Measurements from ENCODE around the gene QDPR.
A peak's percentile ranks its signal among the peaks of the same experiment; 100 is the strongest.

The QDPR gene

GRCh38 chr4:17510582-17510981, 1.3 kb downstream of the QDPR start:
- H3K9ac ChIP-seq (ENCODE audit: low read depth, low read length): no peak overlapping the region
- peaks cover 12% of the 10 kb centered on the region; the same call in 1 of the 2 replicates for H3K27me3 ChIP-seq (ENCODE audit: insufficient read depth, low read length)
- no peak overlapping the region for H3K27ac ChIP-seq (ENCODE audit: low read depth, low read length)
- H3K36me3 ChIP-seq (ENCODE audit: insufficient read depth, low read length): peaks cover 14% of the 10 kb centered on the region
- peaks cover 10% of the 10 kb centered on the region for H3K4me1 ChIP-seq (ENCODE audit: insufficient read depth, low read length)
- 89% methylated on average over 3 of the region's 3 CpGs for WGBS
- H3K9me3 ChIP-seq (ENCODE audit: insufficient read depth, low read depth, low read length): no peaks in the 10 kb centered on the region
- peak overlapping the region; percentile 67; the same call in 1 of the 2 replicates for H3K4me3 ChIP-seq (ENCODE audit: low read length)

GRCh38 chr4:17504081-17504480, 7.8 kb downstream of the QDPR start:
- no peak overlapping the region for H3K9ac ChIP-seq (ENCODE audit: low read depth, low read length)
- peaks cover 59% of the 10 kb centered on the region for H3K36me3 ChIP-seq (ENCODE audit: insufficient read depth, low read length)
- H3K9me3 ChIP-seq (ENCODE audit: insufficient read depth, low read depth, low read length): no peaks in the 10 kb centered on the region
- no peak overlapping the region for H3K4me3 ChIP-seq (ENCODE audit: low read length)
- 93% methylated on average over 7 of the region's 7 CpGs for WGBS
- no peak overlapping the region for H3K27ac ChIP-seq (ENCODE audit: low read depth, low read length)
- no peaks in the 10 kb centered on the region for H3K4me1 ChIP-seq (ENCODE audit: insufficient read depth, low read length)
- no peaks in the 10 kb centered on the region for H3K27me3 ChIP-seq (ENCODE audit: insufficient read depth, low read length)

GRCh38 chr4:17502756-17503155, 9.1 kb downstream of the QDPR start:
- H3K9me3 ChIP-seq (ENCODE audit: insufficient read depth, low read depth, low read length): no peaks in the 10 kb centered on the region
- H3K4me3 ChIP-seq (ENCODE audit: low read length): no peak overlapping the region
- no peak overlapping the region for H3K9ac ChIP-seq (ENCODE audit: low read depth, low read length)
- H3K27me3 ChIP-seq (ENCODE audit: insufficient read depth, low read length): no peaks in the 10 kb centered on the region
- H3K27ac ChIP-seq (ENCODE audit: low read depth, low read length): no peak overlapping the region
- no peaks in the 10 kb centered on the region for H3K4me1 ChIP-seq (ENCODE audit: insufficient read depth, low read length)
- peaks cover 55% of the 10 kb centered on the region for H3K36me3 ChIP-seq (ENCODE audit: insufficient read depth, low read length)
- WGBS: 94% methylated on average over 3 of the region's 3 CpGs

GRCh38 chr4:17500574-17500973, 11.3 kb downstream of the QDPR start:
- Histone ChIP-seq H3K27ac (ENCODE audit: low read depth, low read length) (no peak overlapping the region), H3K4me1 (ENCODE audit: insufficient read depth, low read length) (no peaks in the 10 kb centered on the region), H3K27me3 (ENCODE audit: insufficient read depth, low read length) (no peaks in the 10 kb centered on the region), H3K4me3 (ENCODE audit: low read length) (no peak overlapping the region), H3K9ac (ENCODE audit: low read depth, low read length) (no peak overlapping the region), H3K9me3 (ENCODE audit: insufficient read depth, low read depth, low read length) (no peaks in the 10 kb centered on the region), H3K36me3 (ENCODE audit: insufficient read depth, low read length) (peaks cover 58% of the 10 kb centered on the region)

- peaks cover 44% of the 10 kb centered on the region for H3K36me3 ChIP-seq (ENCODE audit: insufficient read depth, low read length)
- H3K27me3 ChIP-seq (ENCODE audit: insufficient read depth, low read length): no peaks in the 10 kb centered on the region
- peaks cover 11% of the 10 kb centered on the region for H3K4me1 ChIP-seq (ENCODE audit: insufficient read depth, low read length)
- H3K4me3 ChIP-seq (ENCODE audit: low read length): no peak overlapping the region
- H3K9me3 ChIP-seq (ENCODE audit: insufficient read depth, low read depth, low read length): no peaks in the 10 kb centered on the region
- H3K9ac ChIP-seq (ENCODE audit: low read depth, low read length): no peak overlapping the region
- no peak overlapping the region for H3K27ac ChIP-seq (ENCODE audit: low read depth, low read length)
- WGBS: 97% methylated on average over 6 of the region's 7 CpGs
These were observed 13.9 kb downstream of the QDPR start for GRCh38 chr4:17497890-17498523.

DNA sequence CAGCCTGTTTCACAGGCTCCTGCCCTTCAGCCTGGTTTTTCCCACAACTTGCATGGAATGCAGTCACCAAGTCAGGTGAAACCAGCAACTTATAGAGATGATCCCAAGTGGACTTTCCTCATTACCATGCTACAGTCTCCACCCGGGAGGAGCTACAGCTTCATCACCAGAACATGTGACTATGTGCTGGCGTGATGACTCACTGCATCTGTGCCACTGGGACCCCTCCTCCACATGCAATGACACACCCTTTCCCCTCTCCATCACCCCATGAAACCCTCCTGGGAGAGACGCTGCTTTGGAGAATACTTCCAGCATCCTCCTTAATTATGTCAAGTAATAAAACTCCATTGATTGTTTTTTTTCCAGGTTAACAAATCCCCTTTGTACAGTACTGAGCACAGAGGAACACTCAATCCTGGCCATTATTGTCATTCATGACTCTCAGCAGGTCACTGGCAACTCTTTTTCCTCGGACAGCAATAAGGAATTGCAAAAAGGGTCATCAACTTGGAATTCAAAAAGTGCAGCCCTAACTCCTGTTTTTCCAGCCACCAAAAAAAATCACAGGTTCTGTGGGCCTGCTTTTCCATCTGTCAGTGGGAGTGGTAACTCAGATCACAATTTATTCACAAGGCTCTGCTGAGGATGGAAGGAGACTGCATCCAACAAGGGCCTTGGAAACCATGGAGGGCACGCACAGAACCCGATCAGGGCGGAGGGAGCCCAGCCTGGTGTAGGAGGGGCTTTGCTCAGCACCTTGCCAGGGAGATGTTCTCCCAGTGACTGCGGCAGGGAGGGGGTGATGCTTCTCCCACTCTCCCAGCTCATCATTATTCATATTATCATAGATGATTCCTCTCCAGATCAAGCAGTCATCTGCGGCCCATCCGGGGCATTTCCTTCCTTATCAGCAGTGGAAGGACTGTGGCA, 17.4 kb downstream of the QDPR start:
- H3K9ac ChIP-seq (ENCODE audit: low read depth, low read length): no peak overlapping the region
- no peak overlapping the region for H3K27ac ChIP-seq (ENCODE audit: low read depth, low read length)
- H3K4me3 ChIP-seq (ENCODE audit: low read length): no peak overlapping the region
- peaks cover 11% of the 10 kb centered on the region for H3K4me1 ChIP-seq (ENCODE audit: insufficient read depth, low read length)
- WGBS: 78% methylated on average over 10 of the region's 10 CpGs
- peaks cover 39% of the 10 kb centered on the region for H3K36me3 ChIP-seq (ENCODE audit: insufficient read depth, low read length)
- no peaks in the 10 kb centered on the region for H3K9me3 ChIP-seq (ENCODE audit: insufficient read depth, low read depth, low read length)
- H3K27me3 ChIP-seq (ENCODE audit: insufficient read depth, low read length): no peaks in the 10 kb centered on the region

DNA sequence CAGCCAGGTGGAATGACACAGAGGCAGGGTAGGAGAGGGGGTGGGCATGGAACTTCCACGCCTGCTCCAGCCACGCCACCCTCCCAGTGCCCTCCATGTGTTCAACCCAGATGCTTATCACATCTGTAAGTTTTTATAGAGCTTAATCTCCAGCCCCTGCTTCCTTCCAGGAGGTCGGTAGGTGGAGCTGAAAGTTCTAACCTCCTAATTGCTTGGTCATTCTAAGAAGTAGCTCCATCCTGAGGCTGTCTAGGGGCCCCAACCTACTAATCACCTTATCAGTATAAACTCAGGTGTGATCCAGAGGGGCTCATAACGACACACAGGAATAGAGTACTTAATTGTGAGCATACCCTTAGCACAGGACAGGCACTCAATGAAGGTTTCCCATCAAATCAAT, 18.3 kb downstream of the QDPR start:
- H3K27me3 ChIP-seq (ENCODE audit: insufficient read depth, low read length): no peaks in the 10 kb centered on the region
- H3K27ac ChIP-seq (ENCODE audit: low read depth, low read length): no peak overlapping the region
- no peak overlapping the region for H3K4me3 ChIP-seq (ENCODE audit: low read length)
- peaks cover 39% of the 10 kb centered on the region for H3K36me3 ChIP-seq (ENCODE audit: insufficient read depth, low read length)
- 100% methylated on average over 4 of the region's 4 CpGs for WGBS
- no peak overlapping the region for H3K9ac ChIP-seq (ENCODE audit: low read depth, low read length)
- H3K9me3 ChIP-seq (ENCODE audit: insufficient read depth, low read depth, low read length): no peaks in the 10 kb centered on the region
- peaks cover 11% of the 10 kb centered on the region for H3K4me1 ChIP-seq (ENCODE audit: insufficient read depth, low read length)

DNA sequence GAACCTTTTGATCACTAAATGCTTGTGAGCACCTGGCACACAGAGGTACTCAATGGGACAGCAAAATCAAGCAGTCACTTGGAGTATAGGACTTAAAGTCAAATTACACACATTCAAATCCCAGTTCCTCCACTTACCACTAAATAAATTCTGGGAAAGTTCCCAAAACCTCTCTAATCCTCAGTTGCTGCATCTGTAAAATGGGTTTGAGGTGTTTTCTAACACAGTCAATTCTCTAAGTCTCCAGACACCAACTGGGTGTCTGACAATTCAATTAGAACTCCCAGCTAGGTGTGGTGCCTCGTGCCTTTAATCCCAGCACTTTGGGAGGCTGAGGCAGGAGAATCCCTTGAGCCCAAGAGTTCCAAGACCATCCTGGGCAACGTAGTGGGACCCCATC, 19.0 kb downstream of the QDPR start:
- 94% methylated on average over 2 of the region's 2 CpGs for WGBS
- Histone ChIP-seq H3K4me3 (ENCODE audit: low read length) (no peak overlapping the region), H3K9ac (ENCODE audit: low read depth, low read length) (no peak overlapping the region), H3K27ac (ENCODE audit: low read depth, low read length) (no peak overlapping the region), H3K27me3 (ENCODE audit: insufficient read depth, low read length) (no peaks in the 10 kb centered on the region), H3K4me1 (ENCODE audit: insufficient read depth, low read length) (peaks cover 11% of the 10 kb centered on the region), H3K9me3 (ENCODE audit: insufficient read depth, low read depth, low read length) (no peaks in the 10 kb centered on the region), H3K36me3 (ENCODE audit: insufficient read depth, low read length) (peaks cover 45% of the 10 kb centered on the region)

DNA sequence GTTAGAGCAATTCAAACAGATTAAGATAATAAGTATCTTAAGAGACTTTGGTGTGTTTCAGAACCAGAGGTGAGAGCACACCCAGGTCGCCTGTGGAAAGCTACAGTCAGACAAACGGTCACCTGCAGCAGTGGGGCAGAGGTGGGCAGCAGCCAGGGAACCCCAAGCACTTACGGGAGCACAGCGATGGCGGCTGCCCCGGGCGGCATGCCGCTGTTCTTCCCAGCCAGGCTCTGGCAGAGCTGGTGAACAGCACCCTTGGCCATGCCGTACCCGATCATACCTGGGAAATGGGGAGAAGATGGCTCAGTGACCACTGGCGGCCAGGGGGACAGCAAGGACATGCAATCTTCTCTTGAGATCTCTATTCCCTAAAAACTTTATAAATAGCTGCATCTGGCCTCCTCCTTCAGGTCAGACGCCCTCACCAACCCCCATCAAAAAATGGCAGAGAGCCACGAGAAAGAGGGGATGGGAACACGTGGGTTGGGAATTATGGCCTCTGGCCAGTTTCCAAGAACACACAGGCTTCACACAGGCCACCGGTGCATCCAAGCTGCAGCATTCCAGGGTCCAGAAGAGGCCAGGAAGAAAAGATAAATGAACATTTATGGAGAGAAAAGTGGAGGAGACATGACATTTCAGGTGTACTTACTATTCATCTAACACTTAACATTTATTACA, 19.7 kb downstream of the QDPR start:
- no peak overlapping the region for H3K9ac ChIP-seq (ENCODE audit: low read depth, low read length)
- H3K27me3 ChIP-seq (ENCODE audit: insufficient read depth, low read length): no peaks in the 10 kb centered on the region
- WGBS: 94% methylated on average over 15 of the region's 15 CpGs
- H3K9me3 ChIP-seq (ENCODE audit: insufficient read depth, low read depth, low read length): no peaks in the 10 kb centered on the region
- peaks cover 11% of the 10 kb centered on the region for H3K4me1 ChIP-seq (ENCODE audit: insufficient read depth, low read length)
- peaks cover 44% of the 10 kb centered on the region for H3K36me3 ChIP-seq (ENCODE audit: insufficient read depth, low read length)
- no peak overlapping the region for H3K27ac ChIP-seq (ENCODE audit: low read depth, low read length)
- no peak overlapping the region for H3K4me3 ChIP-seq (ENCODE audit: low read length)

DNA sequence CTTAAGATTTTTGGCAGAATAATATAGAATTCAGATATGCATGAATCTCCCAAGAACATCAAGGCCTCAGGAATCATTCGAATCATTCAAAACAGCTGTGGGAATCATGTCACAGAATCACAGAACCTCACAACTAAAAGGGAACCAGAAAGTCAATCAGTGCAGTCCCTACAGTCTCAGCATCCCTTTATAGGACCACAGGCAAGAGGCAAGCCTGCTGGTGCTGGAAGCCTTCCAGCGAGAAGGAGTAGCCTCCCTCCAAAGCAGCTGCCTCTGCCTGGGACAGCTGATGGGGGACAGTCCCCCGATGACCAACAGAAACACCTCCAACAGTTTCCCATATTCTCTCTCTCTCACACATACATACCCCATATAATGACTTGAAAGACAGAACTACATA, 20.7 kb downstream of the QDPR start:
- Histone ChIP-seq H3K4me1 (ENCODE audit: insufficient read depth, low read length) (peaks cover 11% of the 10 kb centered on the region), H3K27me3 (ENCODE audit: insufficient read depth, low read length) (no peaks in the 10 kb centered on the region), H3K9me3 (ENCODE audit: insufficient read depth, low read depth, low read length) (no peaks in the 10 kb centered on the region), H3K4me3 (ENCODE audit: low read length) (no peak overlapping the region), H3K27ac (ENCODE audit: low read depth, low read length) (no peak overlapping the region), H3K9ac (ENCODE audit: low read depth, low read length) (no peak overlapping the region), H3K36me3 (ENCODE audit: insufficient read depth, low read length) (peaks cover 53% of the 10 kb centered on the region)
- WGBS: 90% methylated on average over 3 of the region's 3 CpGs

DNA sequence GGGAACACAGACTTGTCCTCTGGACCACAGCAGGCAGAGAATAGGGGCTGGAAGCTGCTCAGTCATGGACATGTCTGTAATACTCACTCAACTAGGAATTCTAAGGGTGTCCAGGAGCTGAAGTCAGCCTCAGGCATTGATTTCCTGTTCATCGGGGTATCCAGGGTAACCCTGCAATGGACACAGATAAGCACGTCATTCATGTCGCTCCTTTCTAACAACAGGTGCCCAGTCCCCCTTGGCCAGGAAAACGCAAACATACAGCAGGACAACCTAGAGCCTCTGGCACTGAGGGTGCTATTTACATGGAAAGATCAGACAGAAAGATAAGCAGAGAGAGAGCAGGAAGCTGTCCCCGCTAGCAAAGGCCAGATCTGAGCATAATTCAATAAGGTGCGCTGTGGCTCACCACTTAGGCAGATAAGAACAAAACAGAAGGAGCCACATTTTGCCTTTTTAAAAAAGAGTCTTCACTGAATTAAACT, 21.3 kb downstream of the QDPR start:
- H3K4me3 ChIP-seq (ENCODE audit: low read length): no peak overlapping the region
- no peaks in the 10 kb centered on the region for H3K27me3 ChIP-seq (ENCODE audit: insufficient read depth, low read length)
- peaks cover 56% of the 10 kb centered on the region for H3K36me3 ChIP-seq (ENCODE audit: insufficient read depth, low read length)
- H3K9ac ChIP-seq (ENCODE audit: low read depth, low read length): no peak overlapping the region
- H3K9me3 ChIP-seq (ENCODE audit: insufficient read depth, low read depth, low read length): no peaks in the 10 kb centered on the region
- WGBS: 94% methylated on average over 6 of the region's 6 CpGs
- peaks cover 11% of the 10 kb centered on the region for H3K4me1 ChIP-seq (ENCODE audit: insufficient read depth, low read length)
- no peak overlapping the region for H3K27ac ChIP-seq (ENCODE audit: low read depth, low read length)
